H9 (cell line): ENCODE results near the gene GSC2. TPM values are rescaled to one million over a fixed set of nuclear protein-coding genes. Genes with fewer than 3 reads are reported as not detected.

ENCODE experiments used
- DNase-seq: peaks from one replicate; pipeline ENCODE4 v3.0.0-alpha.2; 2017
- H2AFZ ChIP-seq: one replicate; pipeline ENCODE4 v1.6.1; 2013; ENCODE audit warnings: mild to moderate bottlenecking, low read length, control low read depth, moderate library complexity
- H2AK5ac ChIP-seq: 2 replicates; pipeline ENCODE4 v1.6.1; 2013; ENCODE audit warnings: low read length, control low read depth, mixed read lengths; ENCODE audit not compliant: insufficient read length
- H2BK120ac ChIP-seq: one replicate; pipeline ENCODE4 v1.6.1; 2013; ENCODE audit warnings: low read depth, mild to moderate bottlenecking, low read length, control low read depth, inconsistent platforms; ENCODE audit not compliant: poor library complexity, severe bottlenecking
- H2BK12ac ChIP-seq: 2 replicates; pipeline ENCODE4 v1.6.1; 2013; ENCODE audit warnings: low read length, control low read depth, mixed read lengths, low read depth; ENCODE audit not compliant: insufficient read length
- H2BK15ac ChIP-seq: 2 replicates; pipeline ENCODE4 v1.6.1; 2013; ENCODE audit warnings: low read depth, low read length, control low read depth
- H2BK20ac ChIP-seq: one replicate; pipeline ENCODE4 v1.6.1; 2013; ENCODE audit warnings: low read depth, mild to moderate bottlenecking, low read length, control low read depth, inconsistent platforms; ENCODE audit not compliant: poor library complexity, severe bottlenecking
- H2BK5ac ChIP-seq: 2 replicates; pipeline ENCODE4 v1.6.1; 2013; ENCODE audit warnings: low read length, control low read depth, mixed read lengths; ENCODE audit not compliant: insufficient read length
- H3K14ac ChIP-seq: 2 replicates; pipeline ENCODE4 v1.6.1; 2013; ENCODE audit warnings: low read length, control low read depth; ENCODE audit not compliant: insufficient read depth
- H3K18ac ChIP-seq: 2 replicates; pipeline ENCODE4 v1.6.1; 2013; ENCODE audit warnings: low read depth, mild to moderate bottlenecking, mixed read lengths, low read length, control low read depth; ENCODE audit not compliant: insufficient read length
- H3K23ac ChIP-seq: 2 replicates; pipeline ENCODE4 v1.6.1; 2013; ENCODE audit warnings: low read length, control low read depth, mixed read lengths, low read depth; ENCODE audit not compliant: insufficient read length
- H3K23me2 ChIP-seq: 2 replicates; pipeline ENCODE4 v1.6.1; 2013; ENCODE audit warnings: low read depth, mild to moderate bottlenecking, mixed read lengths, low read length, control low read depth; ENCODE audit not compliant: insufficient read length, poor library complexity, severe bottlenecking
- H3K27ac ChIP-seq: 2 replicates; pipeline ENCODE4 v1.5.1; 2013; ENCODE audit warnings: low read length, control low read depth, mixed read lengths, low read depth; ENCODE audit not compliant: insufficient read length
- H3K27me3 ChIP-seq: 2 replicates; pipeline ENCODE4 v1.6.1; 2013; ENCODE audit warnings: low read length, control low read depth, inconsistent platforms; ENCODE audit not compliant: insufficient read depth
- H3K4ac ChIP-seq: 2 replicates; pipeline ENCODE4 v1.6.1; 2013; ENCODE audit warnings: low read depth, mild to moderate bottlenecking, control low read depth, inconsistent platforms, low read length, moderate library complexity
- H3K4me1 ChIP-seq: 2 replicates; pipeline ENCODE4 v1.6.1; 2013; ENCODE audit warnings: low read length, control low read depth, inconsistent platforms; ENCODE audit not compliant: insufficient read depth
- H3K4me2 ChIP-seq: 2 replicates; pipeline ENCODE4 v1.6.1; 2013; ENCODE audit warnings: low read length, control low read depth, mixed read lengths; ENCODE audit not compliant: insufficient read length, insufficient read depth
- H3K56ac ChIP-seq: 2 replicates; pipeline ENCODE4 v1.6.1; 2013; ENCODE audit warnings: low read depth, mild to moderate bottlenecking, mixed read lengths, low read length, control low read depth; ENCODE audit not compliant: insufficient read length
- H3K79me1 ChIP-seq: 2 replicates; pipeline ENCODE4 v1.6.1; 2013; ENCODE audit warnings: low read depth, mild to moderate bottlenecking, moderate library complexity, low read length, control low read depth, inconsistent platforms; ENCODE audit not compliant: insufficient read depth, poor library complexity, severe bottlenecking
- H3K79me2 ChIP-seq: 2 replicates; pipeline ENCODE4 v1.6.1; 2013; ENCODE audit warnings: low read length, control low read depth, inconsistent platforms; ENCODE audit not compliant: insufficient read depth
- H3K9ac ChIP-seq: 2 replicates; pipeline ENCODE4 v1.6.1; 2013; ENCODE audit warnings: low read length, control low read depth, mixed read lengths; ENCODE audit not compliant: insufficient read length; ENCODE audit errors: extremely low read depth
- H3K9me3 ChIP-seq: one replicate; pipeline ENCODE4 v1.6.1; 2013; ENCODE audit warnings: low read depth, low read length, inconsistent platforms; ENCODE audit not compliant: control insufficient read depth
- H3T11ph ChIP-seq: one replicate; pipeline ENCODE4 v1.6.1; 2013; ENCODE audit warnings: mild to moderate bottlenecking, low read length, control low read depth, inconsistent platforms
- H4K20me1 ChIP-seq: one replicate; pipeline ENCODE4 v1.6.1; 2013; ENCODE audit not compliant: control insufficient read depth, insufficient read length, insufficient read depth
- H4K5ac ChIP-seq: 2 replicates; pipeline ENCODE4 v1.6.1; 2013; ENCODE audit warnings: low read depth, mild to moderate bottlenecking, mixed read lengths, low read length, control low read depth; ENCODE audit not compliant: insufficient read length
- H4K8ac ChIP-seq: replicated peaks from 2 replicates; pipeline ENCODE4 v1.6.1; 2013; ENCODE audit warnings: low read length, control low read depth, mixed read lengths, low read depth; ENCODE audit not compliant: insufficient read length
- H4K91ac ChIP-seq: 2 replicates; pipeline ENCODE4 v1.6.1; 2013; ENCODE audit warnings: low read depth, mild to moderate bottlenecking, moderate library complexity, mixed read lengths, low read length, control low read depth; ENCODE audit not compliant: insufficient read length
- H3K27ac Mint-ChIP-seq, 3 experiments: 2 replicates in 2 of 3; 3 replicates in 1 of 3; pipeline ENCODE4 v1.8.0; 2020 to 2021; ENCODE audit warnings: mixed read lengths in 3 of 3, mild to moderate bottlenecking in 1 of 3, moderate library complexity in 1 of 3
- H3K27me3 Mint-ChIP-seq: 2 replicates; pipeline ENCODE4 v1.8.0; 2021; ENCODE audit warnings: low read depth, mild to moderate bottlenecking, moderate library complexity, mixed read lengths
- H3K36me3 Mint-ChIP-seq, 3 experiments: 2 replicates in 2 of 3; 3 replicates in 1 of 3; pipeline ENCODE4 v1.8.0; 2020 to 2021; ENCODE audit warnings: low read depth in 3 of 3, mixed read lengths in 3 of 3; ENCODE audit not compliant: insufficient read depth in 1 of 3
- H3K4me1 Mint-ChIP-seq, 2 experiments: 2 replicates each; pipeline ENCODE4 v1.8.0; 2020; ENCODE audit warnings: mixed read lengths in 2 of 2
- H3K4me3 Mint-ChIP-seq, 2 experiments: 2 replicates in 1 of 2; 3 replicates in 1 of 2; pipeline ENCODE4 v1.8.0; 2020 to 2021; ENCODE audit warnings: mild to moderate bottlenecking in 2 of 2, mixed read lengths in 2 of 2, moderate library complexity in 1 of 2
- H3K9me3 Mint-ChIP-seq, 2 experiments: 2 replicates in 1 of 2; 3 replicates in 1 of 2; pipeline ENCODE4 v1.8.0; 2020; ENCODE audit warnings: mild to moderate bottlenecking in 2 of 2, mixed read lengths in 2 of 2, moderate library complexity in 1 of 2
- WGBS: extraction: QIAGEN DNeasy Blood & Tissue Kit; methylation state at CpG from one replicate; pipeline ENCODE4 v1.1.7; 2013; ENCODE audit warnings: missing lambda C conversion rate, low lambda C conversion rate, mixed read lengths; ENCODE audit not compliant: insufficient read length; ENCODE audit errors: extremely low coverage; 5-methylcytosine and 5-hydroxymethylcytosine counted together
- total RNA-seq: library from RNA; stranded (reverse); gene quantifications from 2 replicates; pipeline ENCODE4 v1.2.1, GENCODE V29; 2021
- TF ChIP-seq, protein P1 (sequence below): fragments of 200-600 bp; sonication (generic); conservative IDR thresholded peaks from 3 replicates; pipeline ENCODE4 v1.8.0; 2021; ENCODE audit warnings: antibody characterized with exemption, mild to moderate bottlenecking

Gene GSC2
- total RNA-seq, 1 experiment from 2014 or later, result 0.22 TPM

DNA sequence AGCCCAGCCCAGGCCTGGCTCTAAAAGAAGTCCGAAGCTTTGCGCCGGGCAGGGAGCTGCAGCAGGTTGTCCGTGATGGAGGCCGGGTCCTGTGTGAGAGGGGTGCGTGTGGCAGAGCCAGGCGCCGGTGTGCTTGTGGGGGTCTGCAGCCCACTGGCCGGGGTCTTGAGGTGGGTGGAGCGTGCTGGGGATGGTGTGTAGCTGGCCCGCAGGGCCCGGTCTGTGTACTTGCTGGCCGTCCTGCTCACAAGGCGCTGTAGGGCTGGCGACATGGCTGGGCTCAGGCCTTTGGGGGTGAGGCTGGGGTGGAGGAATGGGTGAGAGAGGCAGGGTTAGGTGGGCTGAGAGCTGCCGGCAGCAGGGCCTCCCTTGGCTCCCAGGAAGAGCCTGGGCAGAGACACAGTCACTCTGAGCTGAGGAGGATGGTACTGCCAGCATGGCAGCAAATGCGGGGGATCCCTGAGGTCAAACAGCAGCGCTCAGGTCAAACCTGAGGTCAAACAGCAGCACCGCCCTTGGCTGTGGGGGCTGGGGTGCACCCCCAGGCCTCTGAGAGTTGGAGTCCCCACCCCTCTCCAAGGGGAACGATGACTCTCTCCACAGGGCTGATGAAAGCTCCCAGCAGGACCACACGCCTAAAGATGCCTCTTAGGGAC lies 15.8 kb downstream of the GSC2 start:
- Histone ChIP-seq H3K27ac (no peak overlapping the region), H3K56ac (no peak overlapping the region), H3K27me3 (no peaks in the 10 kb centered on the region), H3K18ac (no peak overlapping the region), H2BK5ac (no peak overlapping the region), H3K23me2 (no peaks in the 10 kb centered on the region), H3K9me3 (no peaks in the 10 kb centered on the region), H2BK15ac (no peak overlapping the region), H2AK5ac (no peak overlapping the region), H3K9ac (no peak overlapping the region), H3T11ph (no peak overlapping the region), H4K91ac (no peak overlapping the region), H3K14ac (no peak overlapping the region), H4K20me1 (no peaks in the 10 kb centered on the region), H3K4me1 (no peaks in the 10 kb centered on the region), H3K4ac (no peak overlapping the region), H3K79me2 (no peaks in the 10 kb centered on the region), H2AFZ (no peak overlapping the region), H4K8ac (no peak overlapping the region), H3K4me2 (no peak overlapping the region), H3K79me1 (no peaks in the 10 kb centered on the region), H2BK20ac (no peak overlapping the region), H3K23ac (no peak overlapping the region), H2BK12ac (no peak overlapping the region), H4K5ac (no peak overlapping the region), H2BK120ac (no peak overlapping the region)
- H3K4me1 Mint-ChIP-seq, result no peaks in the 10 kb centered on the region; a peak in 1 of 4 replicates
- no peaks in the 10 kb centered on the region for H3K27me3 Mint-ChIP-seq
- no peak overlapping the region for H3K4me3 Mint-ChIP-seq
- WGBS, result no CpG with 5 or more reads among the region's 21 CpGs
- H3K9me3 Mint-ChIP-seq, result no peaks in the 10 kb centered on the region
- peaks cover 18 to 66% (median 47%) of the 10 kb centered on the region in 3 experiments for H3K36me3 Mint-ChIP-seq
- TF ChIP-seq, protein P1, sequence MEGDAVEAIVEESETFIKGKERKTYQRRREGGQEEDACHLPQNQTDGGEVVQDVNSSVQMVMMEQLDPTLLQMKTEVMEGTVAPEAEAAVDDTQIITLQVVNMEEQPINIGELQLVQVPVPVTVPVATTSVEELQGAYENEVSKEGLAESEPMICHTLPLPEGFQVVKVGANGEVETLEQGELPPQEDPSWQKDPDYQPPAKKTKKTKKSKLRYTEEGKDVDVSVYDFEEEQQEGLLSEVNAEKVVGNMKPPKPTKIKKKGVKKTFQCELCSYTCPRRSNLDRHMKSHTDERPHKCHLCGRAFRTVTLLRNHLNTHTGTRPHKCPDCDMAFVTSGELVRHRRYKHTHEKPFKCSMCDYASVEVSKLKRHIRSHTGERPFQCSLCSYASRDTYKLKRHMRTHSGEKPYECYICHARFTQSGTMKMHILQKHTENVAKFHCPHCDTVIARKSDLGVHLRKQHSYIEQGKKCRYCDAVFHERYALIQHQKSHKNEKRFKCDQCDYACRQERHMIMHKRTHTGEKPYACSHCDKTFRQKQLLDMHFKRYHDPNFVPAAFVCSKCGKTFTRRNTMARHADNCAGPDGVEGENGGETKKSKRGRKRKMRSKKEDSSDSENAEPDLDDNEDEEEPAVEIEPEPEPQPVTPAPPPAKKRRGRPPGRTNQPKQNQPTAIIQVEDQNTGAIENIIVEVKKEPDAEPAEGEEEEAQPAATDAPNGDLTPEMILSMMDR, result no peak
- no peak for DNase-seq
- no peak overlapping the region for H3K27ac Mint-ChIP-seq
